GM19452 (cell line): ENCODE results near the gene APOA4.

Experiments
- ATAC-seq: cut with Tn5 transposase; IDR thresholded peaks from one replicate; pipeline ENCODE4 v1.9.1; 2021; ENCODE audit not compliant: unreplicated experiment

The APOA4 gene

GRCh38 chr11:116778556-116778955 is 44.5 kb downstream of the APOA4 start:
- no peak for ATAC-seq

- no peak for ATAC-seq
Observed at GRCh38 chr11:116777056-116777455, 46.0 kb downstream of the APOA4 start.

GRCh38 chr11:116776522-116776984 is 46.6 kb downstream of the APOA4 start:
- no peak for ATAC-seq

- ATAC-seq, result no peak
Observed at GRCh38 chr11:116775975-116776374, 47.1 kb downstream of the APOA4 start.

- ATAC-seq, result no peak
Observed at GRCh38 chr11:116774661-116775060, 48.4 kb downstream of the APOA4 start.

GRCh38 chr11:116773203-116774097 is 49.7 kb downstream of the APOA4 start:
- peak; percentile 22 for ATAC-seq

- ATAC-seq, result peak; percentile 86
Observed at GRCh38 chr11:116772443-116773202, 50.5 kb downstream of the APOA4 start, which contains the start of gene BUD13. Gene BUD13 (minus strand): TSS chr11:116772987. CDS start chr11:116772964, 23 bp downstream.

DNA sequence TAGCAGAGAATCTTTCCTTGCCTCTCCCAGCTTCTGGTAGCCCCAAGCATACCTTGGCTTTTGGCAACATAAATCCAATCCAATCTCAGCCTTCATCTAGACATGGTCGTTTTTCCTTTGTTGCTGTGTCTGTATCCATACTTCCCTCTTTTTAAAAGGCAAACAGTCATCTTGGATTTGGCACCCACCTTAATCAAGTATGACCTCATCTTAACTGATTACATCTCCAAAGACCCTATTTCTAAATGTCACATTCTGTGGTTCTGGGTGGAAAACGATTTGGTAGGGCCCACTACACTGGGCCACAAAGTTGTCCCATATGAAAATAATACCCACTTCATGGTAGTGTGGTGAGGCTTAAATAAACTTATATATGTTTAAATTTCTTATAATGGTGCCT is 51.2 kb downstream of the APOA4 start:
- no peak for ATAC-seq
